ENCODE results near the gene LOXL1.

Gene LOXL1

GRCh38 chr15:73925848-73926218 is 429 bp upstream of the LOXL1 start:
- Histone ChIP-seq H3K36me3 (no peaks in the 10 kb centered on the region), H3K9me3 (no peaks in the 10 kb centered on the region), H3K4me1 (peaks cover 45% of the 10 kb centered on the region), H3K27me3 (peaks cover 16% of the 10 kb centered on the region), H3K4me3 (ENCODE audit: low read depth, low read length) (peak overlapping the region; percentile 8; the same call in 1 of the 2 replicates)
- DNase-seq, result no peak
- no peak for TF ChIP-seq CTCF (IDR thresholded peaks at IDR 0.05; ENCODE audit: low read depth, low read length)

GRCh38 chr15:73927003-73927475 is 777 bp downstream of the LOXL1 start:
- Histone ChIP-seq H3K9me3 (no peaks in the 10 kb centered on the region), H3K4me1 (peaks cover 45% of the 10 kb centered on the region), H3K27me3 (peaks cover 16% of the 10 kb centered on the region), H3K36me3 (no peaks in the 10 kb centered on the region), H3K4me3 (ENCODE audit: low read depth, low read length) (peak overlapping the region; percentile 70)
- no peak for TF ChIP-seq CTCF (IDR thresholded peaks at IDR 0.05; ENCODE audit: low read depth, low read length)
- DNase-seq, result peak; percentile 70

- Histone ChIP-seq H3K36me3 (no peaks in the 10 kb centered on the region), H3K9me3 (no peaks in the 10 kb centered on the region), H3K27me3 (peaks cover 16% of the 10 kb centered on the region), H3K4me1 (peaks cover 38% of the 10 kb centered on the region), H3K4me3 (ENCODE audit: low read depth, low read length) (peak overlapping the region; percentile 70)
- peak; percentile 66 for DNase-seq
- peak; percentile 52 for TF ChIP-seq CTCF (IDR thresholded peaks at IDR 0.05; ENCODE audit: low read depth, low read length)
These were observed 1.4 kb downstream of the LOXL1 start for GRCh38 chr15:73927476-73928240.

GRCh38 chr15:73928241-73928579 is 1.9 kb downstream of the LOXL1 start:
- H3K4me3 ChIP-seq (ENCODE audit: low read depth, low read length), result peak overlapping the region; percentile 70

GRCh38 chr15:73928971-73929627 is 2.8 kb downstream of the LOXL1 start:
- Histone ChIP-seq H3K4me3 (ENCODE audit: low read depth, low read length) (no peak overlapping the region), H3K4me1 (peaks cover 24% of the 10 kb centered on the region), H3K36me3 (no peaks in the 10 kb centered on the region), H3K9me3 (no peaks in the 10 kb centered on the region), H3K27me3 (peaks cover 16% of the 10 kb centered on the region)
- no peak for DNase-seq
- no peak for TF ChIP-seq CTCF (IDR thresholded peaks at IDR 0.05; ENCODE audit: low read depth, low read length)

More at GRCh38 chr15:73928241-73928579, 1.9 kb downstream of the LOXL1 start:
- peaks cover 33% of the 10 kb centered on the region for H3K4me1 ChIP-seq
- H3K36me3 ChIP-seq, result no peaks in the 10 kb centered on the region
- DNase-seq, result no peak
- TF ChIP-seq CTCF (IDR thresholded peaks at IDR 0.05; ENCODE audit: low read depth, low read length), result no peak
- H3K9me3 ChIP-seq, result no peaks in the 10 kb centered on the region
- H3K27me3 ChIP-seq, result peaks cover 16% of the 10 kb centered on the region

- DNase-seq, result no peak
- Histone ChIP-seq H3K27me3 (peaks cover 16% of the 10 kb centered on the region), H3K9me3 (no peaks in the 10 kb centered on the region), H3K4me3 (ENCODE audit: low read depth, low read length) (no peak overlapping the region), H3K36me3 (no peaks in the 10 kb centered on the region), H3K4me1 (peaks cover 11% of the 10 kb centered on the region)
- TF ChIP-seq CTCF (IDR thresholded peaks at IDR 0.05; ENCODE audit: low read depth, low read length), result no peak
These were observed 4.1 kb downstream of the LOXL1 start for GRCh38 chr15:73930371-73930770.

All from BE2C (cell line).